H1 (cell line): ENCODE results near the gene ALDH1A2. TPM values are rescaled to one million over a fixed set of nuclear protein-coding genes. Genes with fewer than 3 reads are reported as not detected.

Experiments used
- ATF2 ChIP-seq: IDR thresholded peaks from 2 replicates; pipeline ENCODE4 v1.6.1; 2012; ENCODE audit warnings: low read length, inconsistent platforms
- CHD7 ChIP-seq: fragments of 300-600 bp; sonication (generic); IDR thresholded peaks from 2 replicates; pipeline ENCODE4 v1.7.1; 2012; ENCODE audit warnings: low read length, moderate library complexity, mild to moderate bottlenecking, inconsistent platforms; ENCODE audit not compliant: insufficient replicate concordance
- RNF2 ChIP-seq: fragments of 200-900, 300-1000 bp; sonication (generic); IDR thresholded peaks from 2 replicates; pipeline ENCODE4 v1.7.1; 2016; ENCODE audit warnings: borderline replicate concordance, low read depth, mild to moderate bottlenecking, antibody characterized with exemption, low read length; ENCODE audit not compliant: poor library complexity, severe bottlenecking; ENCODE audit errors: missing control alignments
- polyA plus RNA-seq, 7 experiments: library from polyadenylated mRNA; depleted of rRNA in 3 of 7; stranded (reverse) in 5 of 7; unstranded in 2 of 7; fragments of >200 nt in 5 of 7; fragments of 200-250 nt in 2 of 7; gene quantifications; 1 replicate in 5 of 7; 2 replicates in 1 of 7; 4 replicates in 1 of 7; pipeline versions ENCODE4 v1.2.1 to v1.2.3, GENCODE V29; 2011 to 2013; ENCODE audit warnings: missing spikeins in 2 of 7, mixed read lengths in 2 of 7
- total RNA-seq: library from RNA; stranded (reverse); fragmentation: NEBNext Ultra II Directional; extraction: Animal tissue kit (Norgen Biotek cat#: 25700); gene quantifications from 2 replicates; pipeline ENCODE4 v1.2.1, GENCODE V29; 2021

Gene ALDH1A2
- total and polyA plus RNA-seq, 2 of the 8 experiments (the other 6 are each of a cell fraction or from before 2014, with no cell fraction given) = 0.06 to 0.24 TPM

- no peak for TF ChIP-seq CHD7
- TF ChIP-seq RNF2 = no peak
- no peak for TF ChIP-seq ATF2
These were observed 3.3 kb downstream of the ALDH1A2 start (continued) for GRCh38 chr15:58062175-58062574.
